GF-D8 (cell line): ENCODE data around the gene ZFYVE27.

ENCODE experiments used
- DNase-seq: peaks from one replicate; lab custom pipeline; 2025; lab: John Stamatoyannopoulos, UW

The ZFYVE27 gene

DNA sequence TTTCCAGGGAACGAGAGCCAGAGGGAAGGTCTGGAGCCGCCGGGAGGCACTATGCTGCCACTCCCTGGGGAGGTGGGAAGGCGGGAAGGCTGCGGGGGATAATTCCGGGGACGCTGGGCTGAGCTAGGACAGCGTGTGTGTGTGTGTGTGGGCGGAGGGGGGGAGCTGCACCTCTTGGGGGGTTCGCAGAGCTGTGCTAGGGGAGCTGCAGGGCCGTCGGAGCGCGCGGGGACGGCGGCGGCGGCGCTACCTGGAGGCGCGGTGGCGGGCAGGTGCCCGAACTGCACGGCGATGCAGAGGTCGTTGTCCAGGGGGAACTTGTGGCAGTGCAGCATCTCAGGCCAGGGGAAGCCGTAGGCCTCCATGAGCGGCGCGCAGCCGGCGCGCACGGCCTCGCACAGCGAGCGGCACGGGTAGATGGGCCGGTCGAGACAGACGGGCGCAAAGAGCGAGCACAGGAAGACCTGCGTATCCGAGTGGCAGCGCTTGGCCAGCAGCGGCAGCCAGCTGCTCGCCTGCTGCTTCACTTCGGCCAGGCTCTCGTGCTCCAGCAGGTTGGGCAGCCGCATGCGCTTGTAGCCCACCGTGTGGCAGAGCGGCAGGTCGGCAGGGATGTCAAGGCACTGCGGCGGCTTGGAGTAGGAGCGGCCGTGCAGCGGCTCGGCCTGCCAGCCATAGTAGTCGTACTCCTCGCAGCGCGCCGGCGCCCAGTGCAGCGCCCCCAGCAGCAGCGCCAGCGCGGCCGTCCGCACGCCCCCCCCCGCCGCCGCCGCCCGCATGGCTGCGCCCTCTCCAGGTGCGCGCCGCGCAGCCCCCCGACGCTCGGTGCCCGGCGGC lies 34.3 kb downstream of the ZFYVE27 start:
- DNase-seq, result no peak

GRCh38 chr10:97771913-97772823 lies 35.2 kb downstream of the ZFYVE27 start, which contains the start of gene SFRP5:
TSS of gene SFRP5 (minus strand) at chr10:97771999. CDS start at chr10:97771833, 166 bp downstream.
- no peak for DNase-seq

DNA sequence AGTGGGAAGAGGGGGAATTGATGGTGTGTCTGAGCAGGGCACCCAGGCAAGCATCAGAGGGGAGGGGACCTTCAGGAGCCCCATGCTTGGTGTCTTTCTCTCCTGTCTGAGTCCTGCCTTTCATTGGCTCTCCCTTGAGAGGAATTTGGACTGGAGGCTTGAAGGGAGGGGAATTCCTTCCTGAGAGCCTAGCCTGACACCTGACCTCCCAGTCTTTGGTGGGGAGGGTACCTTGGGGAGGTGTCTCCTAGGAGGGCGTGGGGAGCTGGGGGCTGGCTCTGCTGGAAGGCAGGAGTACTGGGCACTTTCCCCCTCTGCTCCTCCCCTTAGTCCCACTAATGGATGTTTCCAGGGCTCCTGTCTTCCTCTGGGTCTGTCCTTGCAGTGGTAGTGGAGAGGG lies 36.2 kb downstream of the ZFYVE27 start:
- no peak for DNase-seq

GRCh38 chr10:97774811-97775294 lies 37.9 kb downstream of the ZFYVE27 start:
- DNase-seq, result no peak

- no peak for DNase-seq
Measured at GRCh38 chr10:97777143-97777542, 40.2 kb downstream of the ZFYVE27 start.

DNA sequence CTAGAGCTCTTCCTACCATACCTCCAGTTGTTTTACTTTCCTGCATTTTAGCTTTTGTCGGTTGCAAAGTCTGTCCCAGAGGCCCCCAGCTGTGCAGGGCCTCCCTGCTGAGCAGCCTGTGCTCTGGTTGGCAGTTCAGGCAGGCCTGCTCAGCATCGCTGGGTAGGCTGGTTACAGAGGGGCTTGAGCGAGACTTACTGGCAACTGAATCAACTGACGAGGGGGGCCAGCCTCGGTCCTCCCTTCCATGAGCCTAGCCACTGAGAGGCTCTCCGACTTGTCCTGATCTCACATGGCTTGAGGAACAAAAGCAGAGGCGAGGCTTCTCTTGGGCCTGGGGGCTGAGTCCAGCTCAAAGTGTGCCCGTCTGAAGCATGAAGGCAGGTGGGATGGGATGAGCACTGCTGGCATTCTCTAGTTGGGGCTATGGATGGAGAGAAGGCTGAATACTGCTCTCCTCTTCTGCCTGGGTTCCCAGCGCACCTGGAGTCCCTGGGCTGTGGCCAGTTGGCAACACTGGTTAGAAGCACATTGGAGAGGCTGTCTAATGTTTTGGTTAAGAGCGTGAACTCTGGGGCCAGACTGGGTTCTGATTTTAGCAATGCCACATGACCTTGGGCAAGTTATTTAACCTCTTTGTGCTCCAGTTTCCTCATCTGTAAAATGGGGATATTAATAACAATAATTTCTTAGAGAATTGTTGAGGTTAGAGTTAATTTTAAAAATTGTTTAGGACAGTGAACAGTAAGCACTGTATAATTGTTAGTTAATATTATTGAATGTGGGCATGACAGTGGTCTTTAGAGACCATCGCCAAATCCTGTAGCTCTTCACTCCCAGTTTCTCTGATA lies 41.7 kb downstream of the ZFYVE27 start:
- no peak for DNase-seq

DNA sequence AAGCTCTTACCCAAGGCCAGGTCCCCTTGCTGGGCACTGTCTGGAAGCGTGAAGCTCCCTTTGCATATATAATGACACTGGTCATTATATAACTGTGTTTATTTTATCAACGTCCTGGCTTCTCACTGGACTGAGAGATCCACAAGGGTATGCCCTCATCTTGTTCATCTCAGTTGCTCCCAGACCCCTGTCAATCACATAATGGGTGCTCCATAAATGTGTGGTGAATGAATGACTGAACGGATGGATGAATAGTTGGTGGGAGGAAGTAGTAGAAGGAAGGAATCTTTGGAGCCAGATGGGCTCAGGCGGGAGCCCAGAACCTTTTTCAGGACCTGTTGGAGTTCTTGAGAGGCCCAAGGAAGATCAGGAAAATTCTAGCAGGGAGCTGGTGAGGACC lies 42.6 kb downstream of the ZFYVE27 start:
- DNase-seq, result no peak

GRCh38 chr10:97779975-97780374 lies 43.0 kb downstream of the ZFYVE27 start:
- no peak for DNase-seq

DNA sequence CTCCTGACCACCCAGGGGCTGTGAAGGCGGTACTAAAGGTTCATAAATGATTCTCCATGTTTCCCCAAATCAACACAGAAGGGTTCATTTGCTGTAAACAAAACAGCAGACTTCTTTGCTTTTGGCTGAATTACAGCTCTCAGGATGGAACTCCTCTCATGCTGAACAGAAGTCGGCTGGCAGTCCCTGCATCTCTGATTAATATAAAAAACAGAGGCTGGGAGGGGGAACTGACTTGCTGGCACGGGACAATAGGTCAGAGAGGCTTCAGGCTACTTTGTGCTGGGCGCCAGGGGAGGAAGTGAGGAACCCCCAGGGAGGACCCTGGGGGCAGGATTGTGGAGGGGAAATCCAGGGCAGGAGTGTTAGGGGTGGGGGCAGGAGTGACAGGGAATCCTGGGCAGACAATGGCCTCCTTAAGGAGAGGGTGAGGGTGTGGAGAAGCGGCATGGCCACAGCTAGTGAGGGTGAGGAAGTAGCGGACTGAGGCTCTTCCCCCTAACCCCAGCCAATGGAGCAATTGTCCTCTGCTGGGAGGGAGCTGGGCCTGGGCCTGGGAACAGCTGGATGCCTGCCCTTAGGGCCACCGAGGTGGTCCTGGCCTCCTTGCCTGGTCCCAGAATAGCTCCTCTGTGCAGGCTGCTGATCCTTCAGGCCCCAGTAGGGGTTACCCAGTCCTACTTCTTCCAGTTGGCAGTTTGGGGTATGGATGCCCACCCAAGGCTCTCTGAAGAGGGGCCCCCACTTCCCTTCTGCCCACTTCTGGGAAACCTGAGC lies 44.1 kb downstream of the ZFYVE27 start:
- no peak for DNase-seq

GRCh38 chr10:97781618-97782331 lies 44.8 kb downstream of the ZFYVE27 start:
- no peak for DNase-seq

DNA sequence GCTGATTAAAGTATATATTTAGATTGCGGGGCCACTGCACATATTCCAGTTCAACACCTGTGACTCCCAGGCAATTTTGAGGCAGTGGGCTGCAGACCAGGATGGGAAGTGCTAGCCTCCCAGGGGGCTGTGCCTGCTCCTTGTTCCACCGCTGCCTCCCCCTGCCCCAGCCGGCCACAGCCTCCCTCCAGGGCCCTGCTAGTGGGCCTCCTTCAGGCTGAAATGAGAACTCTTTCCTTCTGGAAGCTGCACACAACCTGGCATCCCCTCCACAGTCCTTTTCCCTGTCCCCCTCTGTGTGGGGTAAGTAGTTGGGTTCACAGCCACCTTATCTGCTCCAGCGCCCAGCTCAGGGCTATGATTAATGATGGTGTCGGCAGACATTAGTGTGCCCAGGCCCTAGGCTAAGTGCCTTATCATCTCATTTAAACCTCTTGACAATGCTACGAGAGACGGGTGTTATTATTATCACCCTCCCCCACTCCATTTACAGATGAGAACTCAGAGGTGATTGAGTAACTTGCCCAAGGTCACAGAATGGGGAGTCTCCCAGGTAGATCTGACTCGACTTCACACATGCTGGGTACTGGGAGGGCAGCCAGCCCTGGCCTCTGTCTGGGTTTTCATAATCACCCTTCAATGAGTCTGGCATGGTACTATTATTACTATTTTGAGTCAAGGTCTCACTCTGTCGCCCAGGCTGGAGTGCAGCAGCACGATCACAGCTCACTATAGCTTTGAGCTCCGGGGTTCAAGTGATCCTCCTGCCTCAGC lies 45.7 kb downstream of the ZFYVE27 start:
- no peak for DNase-seq

DNA sequence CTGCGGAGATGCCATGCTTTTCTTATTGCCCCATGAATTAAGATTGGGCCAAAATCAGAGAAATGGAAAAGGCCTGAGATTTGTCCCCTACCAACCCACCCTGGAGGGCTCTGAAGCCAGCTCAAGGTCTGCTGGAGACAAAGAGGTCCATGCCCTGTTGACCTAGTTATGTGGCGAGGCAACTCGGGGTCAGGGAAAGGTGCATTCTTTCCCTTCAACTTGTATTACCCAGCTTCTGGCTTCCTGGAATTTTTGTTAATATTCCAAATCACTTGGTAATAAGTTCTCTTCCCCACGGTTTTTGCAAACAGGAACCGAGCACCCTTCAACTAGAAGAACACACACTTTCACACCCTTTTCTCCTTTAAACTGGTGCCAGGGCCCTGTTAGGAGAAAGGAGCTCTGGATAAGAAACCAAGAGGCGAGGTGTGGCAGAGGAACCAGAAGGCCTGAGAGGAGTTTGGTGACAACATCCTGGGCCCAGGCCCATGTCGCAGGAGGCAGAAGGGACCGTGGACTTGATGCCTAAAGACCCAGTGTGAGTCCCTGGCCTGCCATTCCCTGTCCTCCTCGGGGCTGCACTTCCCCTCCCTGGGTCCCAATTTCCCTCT lies 47.4 kb downstream of the ZFYVE27 start:
- no peak for DNase-seq

GRCh38 chr10:97785231-97785630 lies 48.3 kb downstream of the ZFYVE27 start:
- no peak for DNase-seq

GRCh38 chr10:97785731-97786130 lies 48.8 kb downstream of the ZFYVE27 start:
- DNase-seq, result no peak

DNA sequence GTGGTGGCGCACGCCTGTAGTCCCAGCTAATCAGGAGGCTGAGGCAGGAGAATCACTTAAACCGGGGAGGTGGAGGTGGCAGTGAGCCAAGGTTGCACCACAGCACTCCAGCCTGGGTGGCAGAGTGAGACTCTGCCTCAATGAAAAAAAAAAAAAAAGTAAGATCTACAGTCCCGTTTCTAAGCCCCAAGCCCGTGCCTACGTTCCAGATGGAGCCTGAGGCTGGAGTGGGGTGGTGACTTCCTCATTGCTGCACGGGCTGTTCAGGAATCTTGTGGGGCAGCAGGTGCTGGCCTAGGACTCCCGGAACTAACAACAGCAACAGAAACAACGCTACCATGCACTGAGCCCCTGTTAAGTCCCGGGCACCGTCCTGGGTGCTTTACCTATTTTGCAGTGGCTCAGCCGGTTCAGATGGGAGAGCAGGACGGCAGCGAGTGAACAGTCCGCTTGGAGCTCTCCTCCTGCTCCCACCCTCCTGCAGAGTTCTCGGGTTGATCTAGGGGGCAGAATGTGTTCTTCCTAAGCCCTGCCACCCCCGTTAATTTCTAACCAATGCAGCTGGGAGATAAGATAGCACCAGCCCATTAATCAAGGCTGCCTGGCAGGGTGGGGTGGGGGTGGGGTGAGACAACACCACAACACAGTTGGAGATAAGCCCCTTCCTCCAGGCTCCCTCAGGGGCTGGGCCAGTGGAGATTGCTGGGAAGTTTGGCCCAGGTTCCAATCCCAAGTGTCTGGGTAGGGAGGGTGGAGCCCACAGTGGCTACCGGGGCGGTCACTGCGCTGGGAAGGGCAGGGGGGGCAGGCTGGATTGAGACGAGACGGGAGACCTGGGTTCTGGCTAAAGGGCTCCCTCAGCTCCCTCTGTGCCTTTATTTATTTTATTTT lies 51.9 kb downstream of the ZFYVE27 start:
- DNase-seq, result peak; percentile 0

GRCh38 chr10:97789770-97790397 lies 53.0 kb downstream of the ZFYVE27 start:
- DNase-seq, result no peak
